Fibroblast of the conjunctiva (primary cell): ENCODE data around the gene HDAC11.
"Not testable (repeated sequence)": the region's sequence is repeated elsewhere in the genome, so short reads cannot be mapped to it uniquely, and the experiment has no call there.

Experiments
- DNase-seq: peaks from one replicate; pipeline ENCODE4 v3.0.0-alpha.2; 2010; ENCODE audit warnings: low read depth

Gene HDAC11

DNA sequence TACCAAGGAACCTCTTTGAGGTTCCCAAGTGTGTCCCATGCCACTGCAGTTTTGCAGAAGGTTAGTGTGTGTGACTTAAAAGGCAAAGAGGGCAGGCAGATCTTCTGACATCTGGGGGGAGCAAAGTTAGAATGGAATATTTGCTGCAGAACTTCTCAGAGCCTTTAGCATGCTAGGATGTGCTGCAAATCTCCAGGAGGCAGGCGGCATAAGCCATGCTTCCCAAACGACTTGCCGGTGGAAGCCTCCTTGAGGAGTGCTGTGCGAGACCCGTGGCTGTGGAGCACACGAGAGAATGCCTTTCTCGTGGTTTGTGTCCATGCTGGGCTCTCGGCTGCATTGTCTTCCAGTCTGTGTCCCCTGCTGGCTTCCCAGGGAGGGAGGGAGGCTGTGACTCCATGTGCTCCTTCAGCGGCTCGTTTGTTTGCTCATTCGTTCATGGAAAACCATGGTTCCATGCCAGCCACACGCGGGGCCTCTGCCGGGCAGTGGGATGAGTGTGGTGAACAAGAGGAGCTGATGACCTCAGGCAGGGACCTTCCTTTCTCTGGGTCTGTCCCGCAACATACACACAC, 13.8 kb downstream of the HDAC11 start:
- no peak for DNase-seq

DNA sequence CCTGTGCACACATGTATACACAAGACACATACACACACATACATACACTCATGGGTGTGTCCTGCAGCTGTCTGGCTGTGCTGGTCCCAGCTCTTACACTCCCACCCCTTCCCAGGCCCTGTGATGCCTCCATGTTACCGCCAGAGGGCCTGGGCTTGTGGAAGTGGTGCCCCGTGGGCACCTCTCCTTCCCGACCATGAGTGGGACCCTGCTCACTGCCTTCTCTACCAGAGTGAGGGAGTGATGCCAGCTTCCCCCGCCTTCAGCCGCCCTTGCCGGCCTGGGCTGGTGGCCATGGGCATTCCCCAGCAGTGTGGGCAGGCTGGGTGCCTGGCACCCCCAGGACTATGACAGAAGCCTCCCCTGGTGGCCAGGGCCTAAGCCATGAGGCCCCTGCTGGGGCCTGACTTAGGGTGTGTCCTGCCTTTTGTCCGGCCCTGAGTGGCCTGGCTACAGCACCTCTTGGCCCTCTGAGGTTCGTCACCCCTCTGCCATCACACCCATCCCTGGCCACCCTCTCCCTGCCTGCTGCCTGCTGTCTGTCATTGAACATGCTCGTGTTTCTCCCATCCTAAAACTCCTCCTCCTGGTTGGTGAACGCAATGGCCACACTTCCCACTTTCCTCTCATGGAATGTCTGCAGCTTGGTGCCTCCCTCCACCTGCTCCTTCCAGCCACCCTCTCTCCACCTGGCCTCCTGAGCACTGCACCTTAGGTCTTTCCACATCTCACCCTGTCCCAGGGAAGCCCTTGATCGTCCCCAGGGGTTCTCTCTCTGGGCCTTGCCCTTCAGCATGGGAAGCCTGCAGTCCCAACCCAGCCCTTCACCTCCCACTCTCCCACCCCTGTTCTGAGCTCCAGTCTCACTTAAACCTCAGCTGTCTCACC, 14.6 kb downstream of the HDAC11 start:
- no peak for DNase-seq

DNA sequence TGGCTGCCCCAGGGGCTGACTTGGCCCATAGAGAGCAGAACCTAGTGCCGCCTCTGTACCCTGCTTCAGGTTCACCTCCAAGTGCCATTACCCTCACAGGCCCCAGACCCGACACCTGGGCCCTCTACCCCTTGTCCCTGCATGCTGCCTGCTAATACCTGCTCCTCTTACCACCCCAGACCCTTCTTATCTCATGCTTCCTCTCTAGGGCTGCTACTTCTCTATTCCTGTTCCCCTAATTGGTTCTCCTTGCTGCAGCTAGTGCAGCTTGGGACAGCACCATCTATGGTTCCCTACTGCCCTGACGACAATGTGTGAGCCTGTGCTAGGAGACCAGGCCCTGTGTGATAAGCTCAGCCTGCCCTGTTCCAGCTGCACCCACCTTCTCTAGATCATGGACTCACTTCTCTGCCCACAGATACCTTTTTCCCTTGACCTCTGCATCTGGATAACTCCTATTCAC, 15.3 kb downstream of the HDAC11 start:
- no peak for DNase-seq

DNA sequence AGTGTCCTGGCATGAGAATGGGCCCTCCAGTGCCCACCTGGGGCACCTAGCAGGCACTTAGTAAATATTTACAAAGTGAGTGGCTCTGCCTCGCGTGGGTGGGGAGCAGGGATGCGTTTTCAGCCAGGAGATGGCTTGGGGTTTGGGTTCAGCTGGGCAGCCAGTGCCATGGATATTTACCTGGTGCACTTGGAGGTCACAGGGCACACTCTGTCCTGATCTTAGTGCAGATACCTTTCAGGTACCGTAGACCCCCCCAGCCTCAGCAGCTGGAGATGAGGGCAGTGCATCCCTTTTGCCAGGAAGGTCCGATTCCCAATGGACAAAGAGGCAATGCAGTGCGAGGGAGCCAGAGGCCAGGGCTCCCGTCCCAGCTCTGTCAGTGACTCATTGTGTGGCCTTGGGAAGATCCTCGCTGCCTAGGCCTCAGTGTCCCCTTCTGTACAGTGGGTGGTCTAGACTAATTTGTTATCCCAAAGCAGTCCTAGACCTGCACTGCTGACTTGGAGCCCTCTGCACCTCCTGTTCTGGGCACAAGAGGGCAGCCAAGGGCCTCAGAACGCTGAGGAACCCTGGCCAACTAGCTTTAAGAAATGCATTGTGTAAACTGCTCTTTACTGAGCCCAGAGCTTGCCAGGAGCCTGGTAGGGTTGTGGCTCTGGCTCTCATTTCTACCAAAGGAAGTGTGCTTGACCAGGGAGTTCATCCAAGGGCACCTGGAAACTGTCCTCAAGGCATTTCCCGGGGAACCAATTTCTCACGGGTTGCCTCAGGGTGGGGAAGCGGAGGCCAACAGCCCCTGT, 16.0 kb downstream of the HDAC11 start:
- DNase-seq = peak; percentile 82

GRCh38 chr3:13496879-13497278, 16.8 kb downstream of the HDAC11 start:
- no peak for DNase-seq

- no peak for DNase-seq
Measured at GRCh38 chr3:13497386-13497785, 17.3 kb downstream of the HDAC11 start.

DNA sequence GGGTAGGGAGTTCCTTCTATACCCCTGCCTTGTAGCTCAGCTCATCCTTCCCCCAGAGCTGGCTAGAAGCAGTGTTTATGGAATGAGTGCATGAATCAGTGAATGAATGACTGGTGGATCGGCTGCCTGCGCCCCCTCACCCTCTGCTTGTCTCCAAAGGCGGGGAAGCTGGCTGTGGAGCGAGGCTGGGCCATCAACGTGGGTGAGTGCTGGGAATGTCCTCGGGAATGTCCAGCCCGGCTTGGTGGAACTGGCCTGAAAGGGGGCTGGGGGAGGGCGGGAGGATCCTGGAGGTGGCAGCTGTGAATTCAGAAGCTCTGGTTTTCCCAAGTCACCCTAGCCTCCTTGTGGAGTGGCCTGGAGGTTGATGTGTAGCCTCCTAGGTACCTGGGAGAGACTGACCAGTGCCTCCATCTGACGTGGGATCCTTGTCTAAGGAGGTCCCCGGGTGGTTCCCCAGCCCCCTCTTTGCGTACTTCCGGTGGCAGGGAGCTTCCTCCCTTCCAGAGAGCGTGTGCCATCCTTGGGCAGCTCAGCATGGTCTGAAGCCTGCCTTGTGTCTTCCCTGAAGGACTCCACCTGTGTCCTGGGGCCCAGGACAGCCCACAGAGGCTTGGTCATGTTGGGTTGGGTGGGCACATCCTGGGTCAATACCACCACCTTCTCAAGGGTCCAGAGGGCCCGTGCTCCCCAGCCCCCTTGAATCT, 18.4 kb downstream of the HDAC11 start:
- no peak for DNase-seq

GRCh38 chr3:13499246-13499645, 19.1 kb downstream of the HDAC11 start:
- not testable (repeated sequence) for DNase-seq

- no peak for DNase-seq
Measured at GRCh38 chr3:13500133-13500885, 20.2 kb downstream of the HDAC11 start.

DNA sequence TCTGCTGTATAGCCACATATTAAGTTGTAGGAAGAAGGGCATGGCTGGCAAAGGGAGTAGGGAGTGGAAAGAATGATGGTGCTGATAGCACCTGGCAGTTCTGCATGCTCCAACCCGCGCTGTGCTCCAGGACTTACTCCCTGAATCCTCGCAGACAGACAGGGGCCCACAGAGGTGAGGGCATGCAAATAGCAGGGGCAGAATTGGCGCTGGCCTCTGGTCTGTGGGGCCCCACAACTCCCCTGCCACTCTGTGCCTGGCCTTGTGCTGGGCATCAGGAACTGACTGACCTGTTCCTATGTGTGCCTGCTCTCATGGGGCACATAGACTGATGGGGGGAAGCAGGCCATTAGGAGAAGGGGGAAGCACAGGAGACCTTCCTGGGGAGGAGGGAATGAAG, 20.9 kb downstream of the HDAC11 start:
- DNase-seq = no peak

DNA sequence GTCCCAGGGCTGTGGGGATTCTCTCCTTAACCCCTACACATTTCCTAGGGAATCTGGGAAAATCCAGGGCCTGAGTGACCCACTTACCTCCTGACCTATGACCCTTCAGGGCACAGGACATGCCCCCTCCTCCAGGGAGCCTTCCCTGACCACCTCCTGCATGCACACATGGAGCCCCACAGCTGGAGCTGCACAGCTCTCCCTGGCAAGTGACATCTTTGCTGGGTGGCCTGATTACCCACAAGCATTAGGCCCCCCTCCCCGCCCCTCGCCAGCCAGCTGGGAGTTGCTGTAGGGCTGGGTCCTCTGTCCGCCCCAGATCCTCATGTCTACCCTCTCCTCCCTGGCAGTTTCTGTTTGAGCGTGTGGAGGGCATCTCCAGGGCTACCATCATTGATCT, 21.4 kb downstream of the HDAC11 start:
- DNase-seq = no peak

- no peak for DNase-seq
Measured at GRCh38 chr3:13501958-13502790, 22.1 kb downstream of the HDAC11 start.

- no peak for DNase-seq
Measured at GRCh38 chr3:13502791-13503060, 22.6 kb downstream of the HDAC11 start.

GRCh38 chr3:13504161-13504831, 24.2 kb downstream of the HDAC11 start:
- no peak for DNase-seq

GRCh38 chr3:13505147-13506130, 25.3 kb downstream of the HDAC11 start:
- no peak for DNase-seq

DNA sequence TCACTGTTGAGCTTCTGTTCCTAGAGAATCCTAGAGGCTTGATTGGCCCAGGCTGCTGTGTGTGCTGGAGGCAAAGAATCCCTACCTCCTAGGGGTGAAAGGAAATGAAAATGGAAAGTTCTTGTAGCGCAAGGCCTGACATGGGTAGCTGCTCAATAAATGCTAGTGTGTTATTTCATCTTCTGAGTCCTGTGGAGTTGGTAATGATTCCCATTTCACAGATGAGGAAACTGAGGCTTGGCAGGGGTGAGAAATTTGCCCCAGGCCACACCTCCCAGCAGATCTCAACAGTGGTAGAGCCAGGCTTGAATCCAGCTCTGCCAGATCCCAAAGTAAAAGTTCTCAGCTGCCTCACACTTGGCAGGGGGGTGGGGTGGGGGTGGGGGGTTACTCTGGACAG, 26.1 kb downstream of the HDAC11 start:
- DNase-seq = no peak

- no peak for DNase-seq
Measured at GRCh38 chr3:13506680-13507079, 26.6 kb downstream of the HDAC11 start.

DNA sequence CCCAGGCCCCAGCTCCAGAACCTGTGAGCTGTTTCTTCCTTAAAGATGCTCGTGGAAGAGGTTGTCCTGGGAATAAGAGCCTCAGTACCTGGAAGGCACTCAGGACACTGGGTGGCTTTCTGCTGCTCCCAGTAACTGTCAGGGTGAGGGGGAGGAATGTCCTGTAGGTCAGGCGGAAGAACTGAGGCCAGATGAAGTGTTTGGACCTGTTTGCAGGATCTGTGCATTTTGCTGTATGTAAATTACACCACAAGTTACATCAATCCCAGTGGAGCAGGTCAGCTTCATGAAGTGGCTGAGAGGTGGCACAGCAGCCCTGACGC, 27.1 kb downstream of the HDAC11 start:
- DNase-seq = no peak
